VCaP (cell line): ENCODE measurements around the gene TFAP2C.

Source experiments
- H3K27ac ChIP-seq: fragments of 450-650 bp; 2 replicates; pipeline ENCODE4 v1.5.1; 2017
- CTCF ChIP-seq: fragments of 450-650 bp; conservative IDR thresholded peaks from 2 replicates; pipeline ENCODE4 v1.5.1; 2017; ENCODE audit warnings: mild to moderate bottlenecking, moderate library complexity

The TFAP2C gene

GRCh38 chr20:56631990-56632327 lies 2.9 kb downstream of the TFAP2C start:
- no peak overlapping the region for H3K27ac ChIP-seq
- no peak for TF ChIP-seq CTCF

GRCh38 chr20:56634307-56634706 lies 5.2 kb downstream of the TFAP2C start:
- H3K27ac ChIP-seq: peak overlapping the region; percentile 24; the same call in 1 of the 2 replicates
- no peak for TF ChIP-seq CTCF

- no peak for TF ChIP-seq CTCF
- peak overlapping the region; percentile 24; the same call in 1 of the 2 replicates for H3K27ac ChIP-seq
These were observed 5.8 kb downstream of the TFAP2C start for GRCh38 chr20:56634735-56635385.

- H3K27ac ChIP-seq: no peak overlapping the region
- TF ChIP-seq CTCF: no peak
These were observed 7.6 kb downstream of the TFAP2C start for GRCh38 chr20:56636716-56637115.

GRCh38 chr20:56637576-56637975 lies 8.5 kb downstream of the TFAP2C start:
- H3K27ac ChIP-seq: no peak overlapping the region
- TF ChIP-seq CTCF: no peak

- TF ChIP-seq CTCF: no peak
- no peak overlapping the region for H3K27ac ChIP-seq
These were observed 17.5 kb downstream of the TFAP2C start for GRCh38 chr20:56646599-56646998.

GRCh38 chr20:56653211-56653610 lies 24.1 kb downstream of the TFAP2C start:
- H3K27ac ChIP-seq: no peak overlapping the region
- TF ChIP-seq CTCF: no peak
